Ectodermal cell (in vitro differentiated cells): ENCODE measurements around the gene GABARAPL2.

ENCODE experiments used
- H3K27ac ChIP-seq: 2 replicates; pipeline ENCODE4 v1.7.0; 2013; ENCODE audit warnings: mild to moderate bottlenecking, low read depth, low read length; ENCODE audit not compliant: insufficient read depth, poor library complexity, severe bottlenecking
- H3K27me3 ChIP-seq: 2 replicates; pipeline ENCODE4 v1.7.0; 2013; ENCODE audit warnings: mild to moderate bottlenecking, low read length; ENCODE audit not compliant: insufficient read depth, control insufficient read depth, poor library complexity, severe bottlenecking
- H3K36me3 ChIP-seq: one replicate; pipeline ENCODE4 v1.7.0; 2013; ENCODE audit warnings: low read length; ENCODE audit not compliant: control insufficient read depth, insufficient read depth
- H3K4me1 ChIP-seq: one replicate; pipeline ENCODE4 v1.7.0; 2013; ENCODE audit warnings: low read length; ENCODE audit not compliant: control insufficient read depth, insufficient read depth
- H3K4me3 ChIP-seq: 2 replicates; pipeline ENCODE4 v1.7.0; 2013; ENCODE audit warnings: low read depth, low read length, control low read depth; ENCODE audit not compliant: insufficient read depth
- H3K9me3 ChIP-seq: 2 replicates; pipeline ENCODE4 v1.7.0; 2013; ENCODE audit warnings: mild to moderate bottlenecking, low read length, moderate library complexity; ENCODE audit not compliant: control insufficient read depth
- WGBS, 2 experiments: methylation state at CpG; one replicate each; pipeline ENCODE4 v1.1.7; 2013; ENCODE audit warnings: missing lambda C conversion rate in 2 of 2; 5-methylcytosine and 5-hydroxymethylcytosine counted together

GABARAPL2 gene

DNA sequence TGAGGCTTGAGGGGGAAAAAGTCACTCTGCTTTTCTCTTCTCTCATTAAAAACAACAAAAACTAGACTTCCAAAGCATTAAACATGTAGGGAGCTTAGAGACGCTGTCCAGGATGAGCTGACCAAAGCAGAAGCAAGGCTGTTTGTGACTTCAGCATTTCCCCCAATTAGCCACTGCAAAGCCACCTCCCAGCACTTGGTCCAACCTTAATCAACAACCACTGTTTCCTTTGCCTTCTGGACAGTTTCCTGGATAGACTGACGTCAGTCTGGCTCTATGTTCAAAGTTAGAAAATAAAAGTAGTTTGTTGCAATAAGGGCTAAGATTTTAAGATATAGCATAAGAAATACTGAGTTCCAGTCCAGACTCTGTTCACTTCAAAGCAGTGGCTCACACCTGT is 13.2 kb upstream of the GABARAPL2 start:
- Histone ChIP-seq H3K27ac (no peak overlapping the region), H3K9me3 (no peaks in the 10 kb centered on the region), H3K4me3 (no peak overlapping the region), H3K36me3 (no peaks in the 10 kb centered on the region), H3K4me1 (peaks cover 5% of the 10 kb centered on the region), H3K27me3 (no peaks in the 10 kb centered on the region)
- WGBS, 2 experiments: 91 to 96% methylated on average over 2 of the region's 2 CpGs

DNA sequence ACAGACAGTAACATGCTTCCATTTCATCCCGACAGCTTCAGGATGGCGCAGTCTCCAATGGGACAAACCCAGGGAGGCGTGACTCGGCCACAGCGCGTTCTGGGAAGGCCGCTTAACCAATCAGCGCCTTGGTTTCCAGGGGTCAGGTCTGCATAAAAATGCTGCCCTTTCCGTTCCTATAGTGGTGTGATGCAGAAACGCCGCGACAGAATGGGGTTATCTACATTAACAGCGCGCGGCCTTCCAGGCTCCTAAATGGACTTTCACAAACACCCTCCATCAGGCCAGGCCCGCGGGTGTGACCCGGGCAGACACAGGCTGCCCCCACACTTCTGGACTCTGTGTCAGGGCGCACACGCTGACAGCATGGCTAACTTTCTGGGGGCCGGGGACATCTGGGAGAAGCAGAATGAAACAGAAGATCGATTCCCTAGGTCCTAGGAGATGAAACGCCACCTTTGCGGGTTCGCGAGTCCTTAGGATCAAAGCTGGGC is 10.9 kb upstream of the GABARAPL2 start:
- 1% methylated on average over 26 of the region's 26 CpGs for WGBS, 2 experiments
- Histone ChIP-seq H3K4me3 (peak overlapping the region; percentile 73), H3K4me1 (peaks cover 12% of the 10 kb centered on the region), H3K27me3 (no peaks in the 10 kb centered on the region), H3K36me3 (no peaks in the 10 kb centered on the region), H3K27ac (peak overlapping the region; percentile 76), H3K9me3 (no peaks in the 10 kb centered on the region)

DNA sequence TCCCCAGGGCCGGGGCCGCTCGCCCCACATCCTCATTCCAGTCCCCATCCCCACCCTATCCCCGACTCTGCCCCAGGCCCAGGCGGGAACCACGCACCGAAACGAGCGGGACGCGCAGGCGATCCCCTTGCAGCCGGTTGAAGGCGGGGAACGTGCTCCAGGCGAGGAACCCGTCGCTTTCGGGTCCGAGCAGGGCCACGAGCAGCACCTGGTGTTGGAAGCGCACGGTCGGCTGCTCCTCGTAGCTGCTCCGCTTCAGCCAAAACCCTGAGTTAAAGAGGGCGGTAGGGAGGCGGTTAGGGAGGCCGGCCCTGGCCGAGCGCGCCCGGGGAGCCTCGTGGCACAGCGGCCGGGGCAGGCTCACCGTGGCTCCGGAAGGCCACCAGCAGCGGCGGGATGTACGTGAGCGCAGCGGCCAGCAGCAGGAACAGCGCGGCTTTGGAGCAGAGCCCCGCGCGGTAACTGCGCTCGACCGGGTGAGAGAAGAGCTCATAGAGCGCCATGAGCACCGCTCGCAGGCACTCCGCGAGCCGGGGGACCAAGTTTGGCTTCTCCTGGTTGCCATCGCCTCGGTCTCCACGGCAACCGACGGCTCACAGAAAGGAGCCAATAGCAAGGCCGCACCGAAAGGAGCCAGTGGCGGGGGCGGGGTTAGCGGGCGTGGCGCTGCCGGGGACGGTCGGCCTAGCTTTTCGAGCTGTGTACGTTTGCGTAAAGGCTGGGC is 10.3 kb upstream of the GABARAPL2 start, which contains the start of gene TMEM231:
TMEM231 (minus strand) TSS at position 546 of the 724 bp plus-strand sequence; CDS start at position 503, 43 bp downstream.
- WGBS, 2 experiments: 0 to 1% methylated on average over 75 of the region's 75 CpGs
- Histone ChIP-seq H3K4me3 (peak within 1 kb of the TSS; percentile 73), H3K27ac (peak within 1 kb of the TSS; percentile 76), H3K36me3 (no peaks in the 10 kb centered on the region), H3K27me3 (no peaks in the 10 kb centered on the region), H3K4me1 (peaks cover 12% of the 10 kb centered on the region), H3K9me3 (no peaks in the 10 kb centered on the region)

DNA sequence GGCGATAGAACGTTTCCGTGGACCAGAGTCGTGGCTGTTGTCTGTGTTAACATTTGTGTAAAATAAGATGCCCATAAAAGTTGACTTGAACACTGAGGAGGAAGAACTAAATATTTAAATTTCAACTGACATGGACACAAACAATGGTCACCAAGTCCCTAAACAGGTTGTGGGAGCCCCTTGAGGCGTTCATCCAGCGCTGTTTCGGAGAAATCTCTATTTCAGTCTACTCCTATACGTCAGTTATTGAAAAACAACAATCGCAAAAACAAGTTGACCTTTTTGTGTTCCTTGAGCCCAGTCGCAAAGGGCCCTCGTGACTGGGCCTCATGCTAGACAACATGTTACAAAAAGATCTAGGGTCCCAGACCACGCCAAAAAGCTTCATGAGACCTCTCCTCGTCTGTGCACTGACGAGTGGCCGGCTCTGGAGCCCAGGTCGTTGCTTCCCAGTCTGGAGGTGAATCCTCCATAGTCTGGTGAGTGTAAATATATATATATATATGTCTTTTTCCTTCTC is 9.7 kb upstream of the GABARAPL2 start:
- WGBS, 2 experiments: 42 to 53% methylated on average over 14 to 15 of the region's 16 CpGs
- H3K4me3 ChIP-seq: peak overlapping the region; percentile 73
- no peaks in the 10 kb centered on the region for H3K27me3 ChIP-seq
- peaks cover 12% of the 10 kb centered on the region for H3K4me1 ChIP-seq
- no peak overlapping the region for H3K27ac ChIP-seq
- H3K36me3 ChIP-seq: no peaks in the 10 kb centered on the region
- H3K9me3 ChIP-seq: no peaks in the 10 kb centered on the region

DNA sequence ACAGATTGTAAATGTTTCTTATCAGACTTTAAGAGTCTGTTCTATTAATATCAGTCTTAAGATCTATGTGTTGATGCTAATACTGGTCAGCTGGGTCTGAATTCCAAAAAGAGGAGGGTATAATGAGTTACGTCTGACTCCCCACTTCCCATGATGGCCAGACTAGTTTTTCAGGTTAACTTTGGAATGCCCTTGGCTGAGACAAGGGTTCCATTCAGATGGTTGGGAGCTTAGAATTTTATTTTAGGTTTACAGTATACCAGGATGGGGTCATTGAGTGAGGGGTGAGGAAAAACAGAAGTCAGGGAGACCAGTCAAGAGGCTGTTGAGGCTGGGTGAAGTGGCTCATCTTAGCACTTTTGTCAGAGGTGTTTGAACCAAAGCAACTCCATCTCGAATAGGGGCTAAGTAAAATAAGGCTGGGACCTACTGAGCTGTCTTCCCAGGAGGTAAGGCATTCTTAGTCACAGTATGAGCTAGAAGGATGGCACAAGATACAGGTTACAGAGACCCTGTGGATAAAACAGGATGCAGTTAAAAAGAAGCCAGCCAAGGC is 7.3 kb upstream of the GABARAPL2 start:
- 77 to 81% methylated on average over 2 of the region's 2 CpGs for WGBS, 2 experiments
- H3K4me1 ChIP-seq: peaks cover 12% of the 10 kb centered on the region
- H3K36me3 ChIP-seq: no peaks in the 10 kb centered on the region
- H3K27ac ChIP-seq: no peak overlapping the region
- H3K4me3 ChIP-seq: no peak overlapping the region
- no peaks in the 10 kb centered on the region for H3K27me3 ChIP-seq
- H3K9me3 ChIP-seq: no peaks in the 10 kb centered on the region

- WGBS, 2 experiments: 62 to 67% methylated on average over 10 of the region's 10 CpGs
- Histone ChIP-seq H3K4me3 (no peak overlapping the region), H3K36me3 (no peaks in the 10 kb centered on the region), H3K4me1 (peaks cover 12% of the 10 kb centered on the region), H3K9me3 (no peaks in the 10 kb centered on the region), H3K27ac (no peak overlapping the region), H3K27me3 (no peaks in the 10 kb centered on the region)
Observed at GRCh38 chr16:75559564-75560372, 6.4 kb upstream of the GABARAPL2 start.

GRCh38 chr16:75565640-75566039 is 539 bp upstream of the GABARAPL2 start:
- Histone ChIP-seq H3K27me3 (no peaks in the 10 kb centered on the region), H3K27ac (no peak overlapping the region), H3K4me3 (peak overlapping the region; percentile 70), H3K9me3 (no peaks in the 10 kb centered on the region), H3K4me1 (no peaks in the 10 kb centered on the region), H3K36me3 (peaks cover 19% of the 10 kb centered on the region)
- 26 to 31% methylated on average over 15 of the region's 15 CpGs for WGBS, 2 experiments

- peaks cover 24% of the 10 kb centered on the region for H3K36me3 ChIP-seq
- H3K9me3 ChIP-seq: no peaks in the 10 kb centered on the region
- WGBS, 2 experiments: 10 to 11% methylated on average over 32 of the region's 32 CpGs
- peak overlapping the region; percentile 70 for H3K4me3 ChIP-seq
- no peaks in the 10 kb centered on the region for H3K27me3 ChIP-seq
- H3K27ac ChIP-seq: no peak overlapping the region
- no peaks in the 10 kb centered on the region for H3K4me1 ChIP-seq
Observed at GRCh38 chr16:75566758-75567255, 628 bp downstream of the GABARAPL2 start.

DNA sequence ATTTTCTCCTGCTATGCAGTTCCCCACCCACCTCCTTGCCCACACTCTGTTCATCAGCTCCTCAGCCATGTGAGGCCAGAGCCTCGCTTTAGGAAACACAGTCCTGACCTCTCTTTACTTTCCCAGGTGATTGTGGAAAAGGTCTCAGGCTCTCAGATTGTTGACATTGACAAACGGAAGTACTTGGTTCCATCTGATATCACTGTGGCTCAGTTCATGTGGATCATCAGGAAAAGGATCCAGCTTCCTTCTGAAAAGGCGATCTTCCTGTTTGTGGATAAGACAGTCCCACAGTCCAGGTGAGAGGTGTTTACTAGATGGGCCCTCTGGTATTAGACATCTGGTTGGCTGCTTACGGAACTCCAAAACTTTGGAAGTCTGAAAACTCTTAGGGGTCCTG is 1.7 kb downstream of the GABARAPL2 start:
- no peak overlapping the region for H3K4me3 ChIP-seq
- 96 to 97% methylated on average over 4 of the region's 4 CpGs for WGBS, 2 experiments
- no peaks in the 10 kb centered on the region for H3K9me3 ChIP-seq
- no peaks in the 10 kb centered on the region for H3K27me3 ChIP-seq
- no peaks in the 10 kb centered on the region for H3K4me1 ChIP-seq
- no peak overlapping the region for H3K27ac ChIP-seq
- H3K36me3 ChIP-seq: peaks cover 32% of the 10 kb centered on the region
